Activated effector memory CD4-positive, alpha-beta T cell treated with Interleukin-2 at 50 U/mL for 16 hours (primary cell): ENCODE data around the gene PRMT2.
"Not testable (repeated sequence)": the region's sequence is repeated elsewhere in the genome, so short reads cannot be mapped to it uniquely, and the experiment has no call there.

Experiments
- DNase-seq: peaks from one replicate; pipeline ENCODE4 v3.0.0-alpha.2; 2020

Gene PRMT2

DNA sequence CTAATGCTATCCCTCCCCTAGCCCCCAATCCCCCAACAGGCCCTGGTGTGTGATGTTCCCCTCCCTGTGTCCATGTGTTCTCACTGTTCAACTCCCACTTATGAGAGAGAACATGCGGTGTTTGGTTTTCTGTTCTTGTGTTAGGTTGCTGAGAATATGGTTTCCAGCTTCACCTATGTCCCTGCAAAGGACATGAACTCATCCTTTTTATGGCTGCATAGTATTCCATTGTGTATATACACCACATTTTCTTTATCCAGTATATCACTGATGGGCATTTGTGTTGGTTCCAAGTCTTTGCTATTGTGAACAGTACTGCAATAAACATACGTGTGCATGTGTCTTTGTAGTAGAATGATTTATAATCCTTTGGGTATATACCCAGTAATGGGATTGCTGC is 41.1 kb downstream of the PRMT2 start:
- not testable (repeated sequence) for DNase-seq

DNA sequence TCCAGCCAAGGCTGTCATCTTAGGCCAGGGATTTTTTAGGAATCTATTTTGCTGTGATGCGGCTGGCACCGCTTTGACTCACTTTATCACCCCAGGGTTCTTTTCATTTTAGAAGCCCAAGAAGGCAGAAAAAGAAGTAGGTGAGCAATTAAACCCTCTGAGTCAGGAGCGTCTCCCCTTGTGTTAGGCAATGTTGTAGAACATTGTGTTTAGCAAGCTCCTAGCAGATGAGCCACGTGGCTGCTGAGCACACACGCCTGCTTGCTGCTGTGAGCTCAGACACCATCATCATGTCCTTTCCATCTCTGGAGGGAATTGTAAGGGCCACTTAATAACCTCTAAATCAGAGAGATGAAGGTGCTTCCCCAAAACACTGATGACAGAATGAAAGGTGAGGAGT is 46.1 kb downstream of the PRMT2 start:
- not testable (repeated sequence) for DNase-seq

DNA sequence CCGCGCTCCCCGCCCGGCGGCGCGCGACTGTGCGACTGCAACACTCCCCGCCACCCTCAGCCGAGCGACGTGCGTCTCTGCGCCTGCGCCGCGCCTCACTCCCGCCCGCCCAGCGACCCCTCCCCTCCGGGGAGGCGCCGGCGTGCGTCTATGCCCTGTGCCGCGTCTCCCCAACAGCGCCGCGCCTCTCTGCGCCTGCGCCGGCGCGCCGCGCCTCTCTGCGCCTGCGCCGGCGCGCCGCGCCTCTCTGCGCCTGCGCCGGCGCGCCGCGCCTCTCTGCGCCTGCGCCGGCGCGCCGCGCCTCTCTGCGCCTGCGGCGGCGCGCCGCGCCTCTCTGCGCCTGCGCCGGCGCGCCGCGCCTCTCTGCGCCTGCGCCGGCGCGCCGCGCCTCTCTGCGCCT is 63.2 kb downstream of the PRMT2 start:
- not testable (repeated sequence) for DNase-seq

DNA sequence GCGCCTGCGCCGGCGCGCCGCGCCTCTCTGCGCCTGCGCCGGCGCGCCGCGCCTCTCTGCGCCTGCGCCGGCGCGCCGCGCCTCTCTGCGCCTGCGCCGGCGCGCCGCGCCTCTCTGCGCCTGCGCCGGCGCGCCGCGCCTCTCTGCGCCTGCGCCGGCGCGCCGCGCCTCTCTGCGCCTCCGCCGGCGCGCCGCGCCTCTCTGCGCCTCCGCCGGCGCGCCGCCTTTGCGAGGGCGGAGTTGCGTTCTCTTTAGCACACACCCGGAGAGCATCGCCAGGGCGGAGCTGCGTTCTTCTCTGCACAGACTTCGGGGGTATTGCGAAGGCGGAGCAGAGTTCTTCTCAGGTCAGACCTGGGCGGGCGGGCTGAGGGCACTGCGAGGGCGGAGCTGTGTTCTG is 63.6 kb downstream of the PRMT2 start:
- not testable (repeated sequence) for DNase-seq
